Measurements from ENCODE around the gene RGS7BP.

RGS7BP gene

GRCh38 chr5:64566310-64566916 is 60.6 kb downstream of the RGS7BP start:
- DNase-seq: no peak

DNA sequence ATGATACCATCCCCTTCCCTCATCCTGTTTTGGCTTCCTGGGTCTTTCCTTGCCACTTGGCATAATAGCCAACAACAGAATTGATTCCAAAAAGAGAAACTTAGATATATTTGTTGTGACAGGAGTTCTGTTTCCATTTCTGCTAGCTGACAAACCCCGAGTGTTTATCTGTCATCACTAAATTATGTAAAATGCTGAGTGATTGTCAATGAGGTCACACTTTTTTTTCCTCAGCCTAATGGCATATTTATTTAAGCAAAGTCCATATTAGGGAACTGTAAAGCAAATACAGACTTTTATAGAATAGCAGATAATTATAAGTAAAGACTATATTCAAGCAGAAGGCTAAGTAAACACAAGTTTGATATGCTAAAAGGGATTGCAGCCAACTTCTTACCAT is 64.0 kb downstream of the RGS7BP start:
- DNase-seq: peak; percentile 17

DNA sequence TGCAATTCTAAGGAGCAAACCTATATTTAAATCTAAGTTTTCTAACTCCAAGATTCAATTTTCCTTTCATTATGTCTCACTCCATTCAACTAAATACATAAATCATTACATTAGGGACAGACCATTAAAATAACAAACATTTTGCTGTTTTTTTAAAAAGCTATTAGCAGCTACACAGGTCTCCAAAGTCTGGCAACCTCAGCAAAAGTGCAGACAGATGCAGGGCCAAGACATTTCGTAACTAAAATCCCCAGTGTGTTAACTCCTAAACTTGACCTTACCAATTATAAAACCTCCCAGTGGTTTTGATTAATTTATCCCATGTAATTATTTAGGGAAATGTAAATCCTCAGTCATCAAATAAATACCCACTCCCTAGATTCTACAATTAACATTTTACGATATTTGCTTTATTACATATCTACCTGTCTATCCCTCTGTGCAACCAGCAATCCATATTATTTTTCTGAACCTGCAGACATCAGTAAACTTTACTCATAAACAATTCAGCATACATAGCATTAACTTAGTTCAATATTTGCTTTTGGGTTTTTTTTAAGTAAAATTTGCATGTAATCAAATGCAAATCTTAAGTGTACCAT is 64.7 kb downstream of the RGS7BP start:
- no peak for DNase-seq

DNA sequence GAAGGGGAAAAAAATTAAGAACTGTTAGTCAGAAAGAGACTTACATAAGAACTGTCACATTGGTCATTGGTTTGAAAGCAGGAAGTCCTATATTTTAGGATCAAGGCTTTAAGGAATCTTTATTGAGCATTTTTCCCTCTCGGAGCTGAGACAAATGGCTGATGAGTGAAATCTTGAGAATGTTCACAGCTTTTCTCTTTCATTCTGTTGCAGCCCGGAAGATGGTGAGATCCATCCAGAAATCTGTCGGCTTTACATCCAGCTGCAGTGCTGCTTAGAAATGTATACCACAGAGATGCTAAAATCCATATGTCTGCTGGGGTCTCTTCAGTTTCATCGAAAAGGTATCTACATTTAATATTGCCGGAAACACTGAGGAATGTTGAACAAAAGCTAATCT is 69.7 kb downstream of the RGS7BP start:
- no peak for DNase-seq

DNA sequence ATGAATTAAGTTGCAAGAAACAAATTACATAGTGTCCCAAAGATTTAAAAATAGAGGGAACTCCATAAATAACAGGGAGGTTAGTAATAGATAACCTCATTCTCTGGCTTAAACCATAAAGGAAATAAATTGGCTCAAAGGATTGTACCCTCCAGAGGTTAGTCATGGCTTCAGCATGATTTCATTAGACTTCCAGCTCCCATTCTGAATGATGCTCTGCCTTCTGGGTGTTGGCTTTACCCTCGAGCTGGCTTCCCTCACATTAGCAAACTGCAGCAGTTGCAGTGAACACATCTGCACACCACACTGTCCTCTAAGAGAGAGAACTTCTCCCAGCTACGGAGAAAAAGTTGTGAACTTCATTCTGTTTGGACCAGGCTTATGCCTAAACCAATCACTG is 70.4 kb downstream of the RGS7BP start:
- no peak for DNase-seq

DNA sequence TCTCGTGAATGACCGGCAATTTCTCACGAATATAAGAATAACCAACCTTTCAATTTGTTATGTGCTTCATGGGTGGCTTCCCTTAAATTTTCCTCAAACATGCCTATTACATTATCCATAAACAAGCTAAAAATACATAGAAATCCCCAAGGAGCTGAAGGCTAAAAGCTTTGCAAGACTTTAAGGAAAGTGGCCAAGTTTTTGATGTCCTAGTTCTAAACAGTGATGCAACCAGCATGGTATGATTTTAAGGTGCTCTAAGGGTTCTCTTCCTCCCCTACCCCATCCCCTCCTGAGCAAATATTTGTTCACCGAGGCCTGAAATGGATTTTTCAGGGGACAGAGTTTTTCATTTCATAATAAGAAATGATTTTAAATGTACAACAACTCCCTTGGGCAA is 79.8 kb downstream of the RGS7BP start:
- no peak for DNase-seq

DNA sequence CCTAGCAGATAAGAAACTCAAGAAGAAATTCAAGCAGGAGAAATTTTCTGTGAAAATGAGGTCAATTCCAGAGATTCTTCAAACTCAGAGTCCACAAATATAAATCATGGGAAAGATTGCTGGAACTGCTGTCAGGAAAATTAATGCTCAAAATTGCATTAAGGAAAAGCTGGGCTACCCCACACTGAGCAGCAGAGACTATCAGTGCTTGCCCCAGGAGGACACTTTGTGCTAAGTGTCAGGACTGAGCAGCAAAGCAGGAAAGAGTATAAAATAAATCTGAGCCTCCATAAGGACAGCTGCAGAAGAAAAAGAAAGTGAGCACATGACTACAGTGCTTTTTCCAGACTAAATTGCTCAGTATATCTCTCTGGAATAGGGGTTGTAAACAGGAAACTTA is 81.6 kb downstream of the RGS7BP start:
- DNase-seq: no peak

DNA sequence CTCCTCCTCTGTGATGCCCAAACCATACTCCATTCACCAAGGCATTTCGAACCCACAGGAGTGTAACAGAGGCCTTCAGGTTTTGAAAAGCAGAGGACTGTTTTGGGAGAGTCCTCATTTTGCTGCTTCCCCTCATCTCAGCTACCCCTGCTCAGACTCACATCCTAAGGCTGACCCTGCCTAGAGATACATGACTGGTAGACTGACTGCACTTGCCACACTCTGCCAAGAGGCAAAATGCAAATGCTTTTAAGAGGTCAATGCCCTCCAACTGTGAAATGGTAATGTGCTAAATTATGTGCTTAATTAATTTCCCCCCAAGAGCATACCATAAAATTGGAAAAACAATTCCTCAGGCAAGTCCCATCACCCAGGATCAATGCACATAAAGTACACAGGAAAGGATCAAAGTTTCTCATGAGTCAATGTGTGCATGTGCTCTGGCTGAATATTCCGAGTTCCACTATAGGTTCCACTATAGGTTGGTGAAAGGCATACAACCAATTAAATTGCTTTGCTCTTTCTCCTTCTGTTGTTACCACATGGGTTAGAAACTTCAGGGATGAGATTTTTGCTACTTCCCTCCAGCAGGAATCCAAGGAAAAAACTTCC is 87.0 kb downstream of the RGS7BP start:
- DNase-seq: no peak

DNA sequence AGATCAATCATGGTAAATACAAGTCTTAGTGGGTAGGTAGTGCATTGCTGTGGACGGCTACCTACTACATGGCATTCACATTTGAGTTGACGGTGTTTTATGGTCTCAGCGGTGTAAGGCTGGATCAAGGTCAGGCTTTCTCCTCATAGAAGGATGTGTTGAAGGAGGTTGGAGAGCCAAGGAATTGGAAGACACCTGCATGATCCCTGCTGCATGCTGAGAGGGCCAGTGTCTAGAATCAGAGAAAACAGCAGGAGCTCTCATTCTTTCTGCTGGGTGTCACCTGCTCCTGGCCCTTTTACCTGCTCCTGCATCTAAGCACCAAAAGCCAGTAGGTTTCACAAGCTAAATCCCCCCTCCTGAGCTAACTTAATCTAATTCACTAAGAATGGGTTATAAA is 88.2 kb downstream of the RGS7BP start:
- DNase-seq: no peak

DNA sequence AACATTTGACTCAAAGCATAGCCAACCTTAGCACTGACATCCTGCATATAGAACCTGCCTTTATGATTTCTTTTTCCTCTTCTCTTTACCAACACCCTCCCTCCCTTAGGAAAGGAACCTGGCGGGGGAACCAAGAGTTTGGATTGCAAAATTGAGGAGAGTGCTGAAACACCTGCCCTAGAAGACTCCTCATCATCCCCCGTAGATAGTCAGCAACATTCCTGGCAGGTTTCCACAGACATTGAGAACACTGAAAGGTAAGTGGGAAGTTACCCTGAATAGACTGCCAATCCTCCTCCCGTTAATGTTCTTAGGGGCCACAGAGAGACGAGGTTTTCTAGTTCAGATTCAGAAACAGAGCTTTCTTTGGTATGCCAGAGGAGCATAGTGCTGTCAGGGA is 88.8 kb downstream of the RGS7BP start:
- no peak for DNase-seq

GRCh38 chr5:64595031-64595855 is 89.4 kb downstream of the RGS7BP start:
- no peak for DNase-seq

DNA sequence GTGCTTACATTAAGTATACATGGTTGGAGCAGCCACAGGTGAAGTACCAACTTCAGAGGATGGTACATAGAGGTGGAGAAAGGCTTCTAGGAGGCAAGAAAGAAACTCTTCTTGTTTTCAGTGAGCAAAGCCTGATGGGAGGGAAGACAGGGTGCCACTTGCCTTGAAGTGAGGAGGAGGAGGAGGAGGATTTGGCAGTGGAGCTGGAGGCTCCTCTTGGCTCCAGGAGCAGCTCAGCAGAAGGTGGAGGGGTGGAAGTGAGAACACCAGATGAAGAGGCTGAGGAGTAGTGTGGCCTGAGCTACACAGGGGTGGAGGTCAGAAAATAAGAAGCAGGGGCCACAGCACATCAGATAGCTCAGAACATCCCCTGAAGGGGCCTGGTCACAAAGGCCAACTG is 93.4 kb downstream of the RGS7BP start:
- no peak for DNase-seq

GRCh38 chr5:64603676-64604075 is 97.9 kb downstream of the RGS7BP start:
- DNase-seq: no peak

DNA sequence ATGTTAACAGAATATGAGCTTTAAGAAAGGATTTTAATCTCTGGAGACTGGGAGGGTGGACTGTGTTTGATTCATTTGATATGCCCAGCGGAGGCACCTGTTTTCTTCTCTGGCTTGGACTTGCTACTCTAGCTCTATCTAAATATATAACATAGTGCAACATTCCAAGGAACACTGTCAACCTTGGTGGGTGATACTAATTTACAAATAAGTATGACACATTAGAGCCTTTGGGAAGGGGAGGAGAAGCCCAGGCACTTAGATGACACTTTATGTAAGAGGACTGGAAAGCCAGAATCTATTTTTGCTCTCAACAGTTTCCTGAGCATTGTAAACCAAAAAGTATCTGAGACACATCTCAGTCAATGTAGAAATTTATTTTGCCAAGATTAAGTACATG is 101.1 kb downstream of the RGS7BP start:
- no peak for DNase-seq

DNA sequence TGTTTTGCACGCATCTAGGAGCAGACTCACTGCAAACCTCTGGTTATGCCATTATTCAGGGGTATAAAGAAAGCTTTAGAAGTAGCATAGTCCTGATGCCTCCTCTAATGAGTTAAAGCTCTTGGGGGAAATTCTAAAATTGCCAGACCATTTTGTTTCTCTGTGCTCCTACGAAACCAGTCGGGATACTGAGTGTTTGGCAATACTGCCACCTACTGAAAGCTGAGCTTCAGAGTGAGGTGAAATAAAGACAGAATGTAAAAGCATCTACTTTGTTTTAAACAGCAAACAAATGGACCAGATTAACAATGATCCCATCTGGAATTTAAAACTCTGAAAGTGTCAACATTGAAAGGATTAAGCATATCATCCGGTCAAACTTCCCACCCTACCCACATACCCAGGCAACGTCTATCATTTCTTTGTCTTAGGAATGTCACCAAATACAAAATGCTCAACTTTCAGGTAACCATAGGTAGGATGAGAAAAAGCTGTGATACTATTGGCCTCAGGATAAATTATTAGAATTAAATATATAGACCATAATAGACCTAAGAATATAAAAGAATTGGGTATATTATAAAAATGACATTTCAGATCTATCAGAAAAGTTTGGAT is 106.6 kb downstream of the RGS7BP start:
- DNase-seq: peak; percentile 45

DNA sequence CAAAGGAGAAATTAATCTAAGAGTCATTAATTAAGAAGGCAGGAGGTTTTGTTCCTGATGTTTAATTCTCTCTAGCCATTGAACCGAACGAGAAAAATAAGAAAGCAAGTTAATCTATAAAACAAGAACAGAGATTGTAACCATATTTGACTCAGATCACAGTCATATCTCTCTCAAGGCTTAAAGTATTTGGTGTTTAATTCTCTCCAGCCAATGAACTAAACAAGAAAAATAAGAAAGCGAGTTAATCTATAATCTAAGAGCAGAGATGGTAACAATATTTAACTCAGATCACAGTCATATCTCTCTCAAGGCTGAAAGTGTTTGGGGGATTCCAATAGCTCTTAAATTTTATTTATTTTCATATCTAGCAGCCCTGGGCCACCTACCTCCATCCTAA is 110.1 kb downstream of the RGS7BP start:
- DNase-seq: no peak

DNA sequence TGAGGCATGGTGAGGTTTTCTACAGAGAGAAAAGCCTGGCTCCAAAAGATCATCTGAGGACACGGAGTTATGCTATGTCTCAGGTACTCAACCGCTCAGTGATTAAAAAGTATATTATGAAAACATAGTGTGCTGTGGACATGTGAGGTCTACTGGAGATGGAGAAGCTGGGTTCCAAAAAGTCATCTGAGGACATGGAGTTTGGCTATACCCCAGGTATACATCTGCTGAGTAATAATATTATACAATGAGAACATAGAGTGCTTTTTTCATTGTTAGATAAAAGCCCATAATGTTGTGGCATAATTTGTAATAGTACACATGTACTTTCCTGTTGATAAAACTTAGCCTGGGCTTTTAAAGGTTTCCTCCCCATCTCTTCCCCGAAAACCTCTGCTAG is 113.8 kb downstream of the RGS7BP start:
- no peak for DNase-seq

DNA sequence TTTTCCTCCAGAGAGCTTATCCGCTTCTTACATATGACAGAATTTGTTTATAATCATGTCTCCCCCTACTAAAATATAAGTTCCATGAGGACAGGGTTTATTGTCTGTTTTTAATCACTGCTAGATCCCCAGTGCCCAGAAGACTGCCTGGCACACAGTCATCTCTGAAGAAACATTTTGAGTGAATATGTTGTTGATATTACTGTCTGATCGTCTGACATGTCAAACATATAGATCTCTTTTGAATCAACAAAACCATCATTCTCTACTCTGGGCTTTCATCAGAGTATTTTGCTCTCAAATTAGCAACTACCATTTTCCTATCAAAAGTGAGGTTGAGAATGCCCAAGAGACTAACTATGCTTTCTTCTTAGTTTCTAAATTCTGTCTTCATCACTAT is 117.2 kb downstream of the RGS7BP start:
- no peak for DNase-seq

DNA sequence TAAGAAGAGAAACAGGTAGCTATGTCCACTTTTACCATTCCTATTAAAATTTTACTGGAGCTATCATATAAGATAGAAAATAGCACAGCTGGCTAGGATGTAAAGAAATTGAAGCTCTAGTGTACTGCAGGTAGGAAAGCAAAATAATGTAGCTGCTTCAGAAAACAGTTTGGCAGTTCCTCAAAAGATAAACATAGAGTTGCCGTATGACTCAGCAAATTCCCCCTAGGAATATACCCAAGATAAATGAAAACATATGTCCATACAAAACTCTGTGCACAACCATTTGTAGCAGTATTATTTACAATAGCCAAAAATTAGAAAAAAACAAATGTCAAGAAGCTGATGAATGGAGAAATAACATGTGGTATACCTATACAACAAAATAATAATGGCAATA is 119.9 kb downstream of the RGS7BP start:
- no peak for DNase-seq

GRCh38 chr5:64628901-64629300 is 123.1 kb downstream of the RGS7BP start:
- no peak for DNase-seq

DNA sequence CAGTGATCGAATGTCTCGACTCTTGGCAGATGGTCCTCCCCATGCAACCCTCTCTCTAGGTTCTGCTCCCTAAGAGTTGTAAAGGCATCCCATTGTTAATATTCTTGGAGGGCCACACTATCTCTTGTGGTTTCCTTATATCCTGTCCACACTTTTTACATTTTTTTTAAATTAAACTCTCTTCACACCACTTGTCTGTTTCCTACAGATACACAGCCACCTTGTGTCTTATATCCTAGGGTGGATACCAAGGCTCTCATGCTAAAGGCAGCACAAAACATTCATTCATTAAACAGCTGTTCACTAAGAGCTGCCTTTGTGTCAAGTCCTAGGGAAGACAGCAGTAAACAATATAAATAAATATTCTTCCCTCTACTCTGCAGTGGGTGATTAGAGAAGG is 124.0 kb downstream of the RGS7BP start:
- no peak for DNase-seq

GRCh38 chr5:64632251-64632650 is 126.4 kb downstream of the RGS7BP start:
- peak; percentile 13 for DNase-seq

- no peak for DNase-seq
Observed at GRCh38 chr5:64634997-64635686, 129.3 kb downstream of the RGS7BP start.
